Activated T-cell treated with anti-CD3 and anti-CD28 coated beads, Interleukin-2, amount 50 U/mL, for 72 hours (primary cell): ENCODE measurements around the gene CAPNS1. TPM values are rescaled to one million over a fixed set of nuclear protein-coding genes. Genes with fewer than 3 reads are reported as not detected.

Experiments used
- ATAC-seq, 2 donors: fragments of 150-1000 bp; cut with Tn5 transposase; replicated peaks in 1 of 2; 2 replicates each; pipeline ENCODE4 v1.10.0; 2021; ENCODE audit warnings: moderate library complexity in 2 of 2, mild to moderate bottlenecking in 1 of 2
- DNase-seq, 2 donors: peaks; one replicate each; pipeline ENCODE4 v3.0.0; 2021 to 2022; ENCODE audit warnings: mixed read lengths in 1 of 2
- H3K27ac Mint-ChIP-seq: one replicate; pipeline ENCODE4 v1.8.0; 2022; ENCODE audit warnings: mild to moderate bottlenecking, moderate library complexity, mixed read lengths
- H3K27me3 Mint-ChIP-seq: one replicate; pipeline ENCODE4 v1.8.0; 2022; ENCODE audit warnings: low read depth, mixed read lengths
- H3K36me3 Mint-ChIP-seq, 2 donors: one replicate each; pipeline ENCODE4 v1.8.0; 2022; ENCODE audit warnings: mixed read lengths in 2 of 2, mild to moderate bottlenecking in 1 of 2; ENCODE audit not compliant: insufficient read depth in 2 of 2
- H3K4me1 Mint-ChIP-seq: one replicate; pipeline ENCODE4 v1.8.0; 2022; ENCODE audit warnings: low read depth, mixed read lengths
- H3K4me3 Mint-ChIP-seq, 2 donors: one replicate each; pipeline ENCODE4 v1.8.0; 2022; ENCODE audit warnings: mild to moderate bottlenecking in 2 of 2, mixed read lengths in 2 of 2, moderate library complexity in 2 of 2
- H3K9me3 Mint-ChIP-seq, 2 donors: one replicate each; pipeline ENCODE4 v1.8.0; 2022; ENCODE audit warnings: mixed read lengths in 2 of 2
- total RNA-seq, 2 donors: library from RNA; stranded (reverse); gene quantifications; one replicate each; pipeline ENCODE4 v1.2.3, GENCODE V29; 2022

Gene CAPNS1
- total RNA-seq, 2 donors from 2014 or later, result 361 to 382 TPM

- Mint-ChIP-seq H3K4me3 (no peak overlapping the region), H3K4me1 (no peaks in the 10 kb centered on the region), H3K27ac (no peak overlapping the region), H3K36me3 (peaks cover 0 to under 1% of the 10 kb centered on the region in 2 donors), H3K27me3 (no peaks in the 10 kb centered on the region), H3K9me3 (no peaks in the 10 kb centered on the region)
- ATAC-seq, result no peak
- no peak for DNase-seq
These were observed 33.4 kb upstream of the CAPNS1 start for GRCh38 chr19:36106441-36106840.

- Mint-ChIP-seq H3K4me1 (no peaks in the 10 kb centered on the region), H3K27ac (no peak overlapping the region), H3K27me3 (no peaks in the 10 kb centered on the region), H3K4me3 (no peak overlapping the region), H3K36me3 (peaks cover 0 to 2% of the 10 kb centered on the region in 2 donors), H3K9me3 (no peaks in the 10 kb centered on the region)
- no peak for DNase-seq
- ATAC-seq, result no peak
These were observed 32.9 kb upstream of the CAPNS1 start for GRCh38 chr19:36106991-36107390.

DNA sequence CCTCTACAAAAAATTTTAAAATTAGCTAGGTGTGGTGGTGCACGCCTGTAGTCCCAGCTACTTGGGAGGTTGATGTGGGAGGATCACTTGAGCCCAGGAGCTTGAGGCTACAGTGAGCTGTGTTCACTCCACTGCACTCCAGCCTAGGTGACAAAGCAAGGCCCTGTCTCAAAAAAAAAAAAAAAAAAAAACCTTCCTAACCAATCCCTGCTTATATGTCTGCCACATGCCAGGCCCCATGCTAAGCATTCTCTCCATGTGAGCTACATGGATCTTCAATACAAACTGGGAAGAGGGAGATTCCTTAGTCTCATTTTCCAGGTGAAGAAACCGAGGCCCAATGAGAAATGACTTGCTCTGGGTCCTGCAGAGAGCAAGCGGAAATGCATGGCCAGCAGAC is 31.2 kb upstream of the CAPNS1 start:
- no peak for DNase-seq
- peaks cover 4 to 5% of the 10 kb centered on the region in 2 donors for H3K36me3 Mint-ChIP-seq
- H3K27me3 Mint-ChIP-seq, result no peaks in the 10 kb centered on the region
- H3K9me3 Mint-ChIP-seq, result no peaks in the 10 kb centered on the region
- no peak for ATAC-seq
- no peak overlapping the region for H3K27ac Mint-ChIP-seq
- H3K4me3 Mint-ChIP-seq, result no peak overlapping the region
- peaks cover 10% of the 10 kb centered on the region for H3K4me1 Mint-ChIP-seq

- Mint-ChIP-seq H3K36me3 (peaks cover 4 to 6% of the 10 kb centered on the region in 2 donors), H3K27ac (no peak within 1 kb of the TSS), H3K4me1 (peaks cover 17% of the 10 kb centered on the region), H3K4me3 (no peak within 1 kb of the TSS), H3K27me3 (no peaks in the 10 kb centered on the region), H3K9me3 (no peaks in the 10 kb centered on the region)
- DNase-seq, result no peak
- no peak for ATAC-seq
These were observed 29.2 kb upstream of the CAPNS1 start, which contains the start of gene OVOL3 for GRCh38 chr19:36110487-36111199. OVOL3 (plus strand) TSS chr19:36111143; CDS start chr19:36111203, 60 bp downstream.

DNA sequence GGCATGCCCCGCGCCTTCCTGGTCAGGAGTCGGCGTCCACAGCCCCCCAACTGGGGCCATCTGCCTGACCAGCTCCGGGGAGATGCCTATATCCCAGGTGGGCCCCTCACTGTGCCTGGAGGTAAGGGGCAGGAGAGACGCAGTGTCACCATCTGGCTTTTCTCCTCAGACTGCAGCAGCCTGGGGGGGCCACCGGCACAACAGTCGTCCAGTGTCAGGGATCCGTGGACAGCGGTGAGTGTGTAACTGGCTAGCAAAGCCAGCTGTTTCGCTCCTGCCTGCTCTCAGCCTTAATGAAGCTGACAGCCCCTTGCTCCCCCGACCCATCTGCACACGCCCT is 28.7 kb upstream of the CAPNS1 start:
- Mint-ChIP-seq H3K4me1 (peaks cover 21% of the 10 kb centered on the region), H3K9me3 (no peaks in the 10 kb centered on the region)

GRCh38 chr19:36112678-36113077 is 27.2 kb upstream of the CAPNS1 start:
- DNase-seq (no peak), ATAC-seq (no peak)
- H3K4me3 Mint-ChIP-seq, result peak overlapping the region; percentile 97 to 98
- no peaks in the 10 kb centered on the region for H3K27me3 Mint-ChIP-seq
- H3K27ac Mint-ChIP-seq, result no peak overlapping the region
- no peaks in the 10 kb centered on the region for H3K9me3 Mint-ChIP-seq
- peaks cover 33% of the 10 kb centered on the region for H3K4me1 Mint-ChIP-seq
- H3K36me3 Mint-ChIP-seq, result peaks cover 6 to 7% of the 10 kb centered on the region in 2 donors

More for the DNA sequence above, 28.7 kb upstream of the CAPNS1 start:
- DNase-seq (no peak), ATAC-seq (no peak)
- no peak overlapping the region for H3K27ac Mint-ChIP-seq
- no peak overlapping the region for H3K4me3 Mint-ChIP-seq
- H3K36me3 Mint-ChIP-seq, result peaks cover 4 to 6% of the 10 kb centered on the region in 2 donors
- no peaks in the 10 kb centered on the region for H3K27me3 Mint-ChIP-seq

GRCh38 chr19:36113425-36113824 is 26.4 kb upstream of the CAPNS1 start:
- H3K27ac Mint-ChIP-seq, result peak overlapping the region; percentile 69
- H3K4me1 Mint-ChIP-seq, result peaks cover 39% of the 10 kb centered on the region
- H3K36me3 Mint-ChIP-seq, result peaks cover 9 to 13% of the 10 kb centered on the region in 2 donors
- ATAC-seq, result no peak
- no peak for DNase-seq
- peak overlapping the region; percentile 97 to 98 for H3K4me3 Mint-ChIP-seq
- no peaks in the 10 kb centered on the region for H3K27me3 Mint-ChIP-seq
- no peaks in the 10 kb centered on the region for H3K9me3 Mint-ChIP-seq

DNA sequence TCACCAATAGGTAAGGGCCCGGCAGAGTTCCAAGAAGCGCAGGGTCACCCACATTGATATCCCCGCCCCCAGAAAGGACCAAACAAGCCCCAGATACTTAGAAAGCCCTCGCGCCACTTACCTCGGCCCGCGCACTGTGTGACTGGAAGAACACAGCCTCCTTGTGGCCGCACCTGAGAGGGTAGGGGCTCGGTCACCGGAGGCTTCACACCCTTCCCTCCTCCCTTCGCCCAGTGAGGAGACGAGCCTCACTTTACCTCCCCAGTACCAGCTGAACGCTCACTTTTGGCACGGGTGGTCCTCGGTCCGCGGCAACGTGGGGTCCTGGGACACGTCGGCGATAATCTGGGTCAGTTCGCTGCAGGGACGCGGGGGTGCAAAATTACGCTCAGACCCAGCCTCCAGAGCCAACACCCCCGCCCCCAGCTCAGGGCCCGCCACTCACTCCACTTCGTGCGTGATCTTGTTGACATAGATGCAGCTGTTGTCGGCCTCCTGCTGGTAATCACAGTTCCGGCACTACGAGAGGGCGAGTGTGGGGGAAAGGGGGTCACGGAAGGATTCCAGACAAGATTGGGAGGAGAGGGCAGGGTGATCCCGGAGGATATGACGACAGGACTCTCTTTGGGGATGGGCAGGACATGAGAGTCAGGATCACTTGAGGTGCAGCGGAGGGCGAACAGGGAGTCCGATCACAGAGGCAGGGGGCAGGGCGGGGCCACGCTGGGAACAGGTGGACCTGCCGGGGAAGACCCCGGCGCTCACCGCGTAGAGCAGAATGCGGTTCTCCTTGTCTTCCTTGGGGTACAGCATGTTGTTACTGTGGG is 25.8 kb upstream of the CAPNS1 start:
- ATAC-seq, result no peak
- peaks cover 39% of the 10 kb centered on the region for H3K4me1 Mint-ChIP-seq
- H3K4me3 Mint-ChIP-seq, result peak overlapping the region; percentile 97 to 98
- H3K27me3 Mint-ChIP-seq, result no peaks in the 10 kb centered on the region
- H3K9me3 Mint-ChIP-seq, result no peaks in the 10 kb centered on the region
- H3K36me3 Mint-ChIP-seq, result peaks cover 9 to 13% of the 10 kb centered on the region in 2 donors
- H3K27ac Mint-ChIP-seq, result peak overlapping the region; percentile 98
- DNase-seq, result peak; percentile 20 to 28

GRCh38 chr19:36114721-36115452 is 25.0 kb upstream of the CAPNS1 start, which contains the start of gene POLR2I:
POLR2I (minus strand) TSS chr19:36114875; CDS start chr19:36114856, 19 bp downstream.
- DNase-seq (peak; percentile 97 to 99), ATAC-seq (peak; percentile 88)
- H3K4me1 Mint-ChIP-seq, result peaks cover 39% of the 10 kb centered on the region
- no peaks in the 10 kb centered on the region for H3K27me3 Mint-ChIP-seq
- H3K36me3 Mint-ChIP-seq, result peaks cover 9 to 17% of the 10 kb centered on the region in 2 donors
- peak within 1 kb of the TSS; percentile 97 to 98 for H3K4me3 Mint-ChIP-seq
- no peaks in the 10 kb centered on the region for H3K9me3 Mint-ChIP-seq
- peak within 1 kb of the TSS; percentile 98 for H3K27ac Mint-ChIP-seq

DNA sequence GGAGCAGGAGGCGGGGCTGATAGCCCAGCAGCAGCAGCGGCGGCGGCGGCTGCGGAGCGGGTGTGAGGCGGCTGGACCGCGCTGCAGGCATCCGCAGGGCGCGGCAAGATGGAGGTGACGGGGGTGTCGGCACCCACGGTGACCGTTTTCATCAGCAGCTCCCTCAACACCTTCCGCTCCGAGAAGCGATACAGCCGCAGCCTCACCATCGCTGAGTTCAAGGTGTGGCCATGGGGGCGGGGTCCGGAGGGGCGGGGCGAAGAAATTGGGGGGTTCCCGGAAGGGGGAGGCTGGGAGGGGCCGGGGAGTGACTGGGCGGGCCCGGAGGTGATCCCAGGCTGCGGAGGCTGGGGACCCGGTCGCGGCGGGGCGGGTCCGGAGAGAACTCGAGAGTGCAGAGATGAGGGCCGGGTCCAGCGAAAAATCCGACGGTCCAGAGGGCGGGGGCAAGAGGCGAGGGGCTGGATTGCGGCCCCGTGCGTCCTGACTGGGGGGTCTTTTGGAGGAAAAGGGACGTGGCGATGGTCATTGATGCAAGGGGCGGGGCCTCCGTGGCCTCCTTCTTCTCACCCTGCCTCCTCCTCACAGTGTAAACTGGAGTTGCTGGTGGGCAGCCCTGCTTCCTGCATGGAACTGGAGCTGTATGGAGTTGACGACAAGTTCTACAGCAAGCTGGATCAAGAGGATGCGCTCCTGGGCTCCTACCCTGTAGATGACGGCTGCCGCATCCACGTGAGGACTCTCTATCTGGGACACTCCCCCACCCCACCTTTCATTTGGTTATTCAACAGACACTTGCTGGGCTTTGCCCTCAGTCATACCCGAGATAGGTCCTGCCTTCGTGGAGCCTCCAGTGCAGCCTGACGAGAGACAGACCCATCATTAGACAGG is 24.2 kb upstream of the CAPNS1 start, which contains the start of gene TBCB:
TBCB (plus strand) TSS at position 16 of the 891 bp plus-strand sequence; CDS start at position 109, 93 bp downstream.
- DNase-seq (peak in 1 of 2 donors; percentile 87), ATAC-seq (peak; percentile 63 to 66)
- Mint-ChIP-seq H3K27me3 (no peaks in the 10 kb centered on the region), H3K36me3 (peaks cover 9 to 19% of the 10 kb centered on the region in 2 donors), H3K9me3 (no peaks in the 10 kb centered on the region), H3K4me1 (peaks cover 39% of the 10 kb centered on the region), H3K27ac (peak within 1 kb of the TSS; percentile 98), H3K4me3 (peak within 1 kb of the TSS; percentile 97 to 98)

- Mint-ChIP-seq H3K4me1 (peaks cover 39% of the 10 kb centered on the region), H3K27me3 (no peaks in the 10 kb centered on the region), H3K36me3 (peaks cover 9 to 19% of the 10 kb centered on the region in 2 donors), H3K9me3 (no peaks in the 10 kb centered on the region), H3K27ac (peak overlapping the region; percentile 6), H3K4me3 (peak overlapping the region; percentile 97 to 98)
- DNase-seq, result no peak
- no peak for ATAC-seq
These were observed 23.6 kb upstream of the CAPNS1 start for GRCh38 chr19:36116344-36116637.
